Mesendoderm (in vitro differentiated cells): Measurements from ENCODE around the gene ABR.
"Not testable (repeated sequence)": the region's sequence is repeated elsewhere in the genome, so short reads cannot be mapped to it uniquely, and the experiment has no call there.

ENCODE experiments used
- DNase-seq: peaks from one replicate; pipeline ENCODE4 v3.0.0; 2013
- H2AK5ac ChIP-seq: 2 replicates; pipeline ENCODE4 v1.6.1; 2013; ENCODE audit warnings: low read length, inconsistent platforms
- H2BK120ac ChIP-seq: 2 replicates; pipeline ENCODE4 v1.6.1; 2013; ENCODE audit warnings: low read depth, mild to moderate bottlenecking, low read length, moderate library complexity, mixed read lengths
- H2BK15ac ChIP-seq: replicated peaks from 2 replicates; pipeline ENCODE4 v1.6.1; 2013; ENCODE audit warnings: low read depth, mild to moderate bottlenecking, moderate library complexity
- H2BK5ac ChIP-seq: 2 replicates; pipeline ENCODE4 v1.6.1; 2013; ENCODE audit warnings: low read length, inconsistent platforms
- H3K18ac ChIP-seq: 2 replicates; pipeline ENCODE4 v1.6.1; 2013; ENCODE audit warnings: mild to moderate bottlenecking, low read length, mixed read lengths
- H3K23ac ChIP-seq: one replicate; pipeline ENCODE4 v1.6.1; 2013; ENCODE audit warnings: low read length
- H3K27ac ChIP-seq: 2 replicates; pipeline ENCODE4 v1.5.1; 2013; ENCODE audit warnings: low read depth, mild to moderate bottlenecking, inconsistent platforms, low read length, moderate library complexity
- H3K27me3 ChIP-seq: 2 replicates; pipeline ENCODE4 v1.6.1; 2013; ENCODE audit warnings: low read length, control low read depth, mild to moderate bottlenecking, inconsistent platforms; ENCODE audit not compliant: insufficient read depth, poor library complexity
- H3K36me3 ChIP-seq: 2 replicates; pipeline ENCODE4 v1.6.1; 2013; ENCODE audit warnings: low read length, inconsistent platforms; ENCODE audit not compliant: control insufficient read depth, insufficient read depth
- H3K4ac ChIP-seq: one replicate; pipeline ENCODE4 v1.6.1; 2013; ENCODE audit warnings: low read depth, mild to moderate bottlenecking, low read length, moderate library complexity
- H3K4me1 ChIP-seq: 2 replicates; pipeline ENCODE4 v1.6.1; 2013; ENCODE audit warnings: low read depth, low read length, inconsistent platforms; ENCODE audit not compliant: control insufficient read depth
- H3K4me2 ChIP-seq: 2 replicates; pipeline ENCODE4 v1.6.1; 2013; ENCODE audit warnings: low read length
- H3K4me3 ChIP-seq: 2 replicates; pipeline ENCODE4 v1.5.1; 2013; ENCODE audit warnings: mild to moderate bottlenecking, low read length
- H3K56ac ChIP-seq: one replicate; pipeline ENCODE4 v1.6.1; 2013; ENCODE audit warnings: low read length
- H3K79me1 ChIP-seq: 2 replicates; pipeline ENCODE4 v1.6.1; 2013; ENCODE audit warnings: low read length, inconsistent platforms
- H3K79me2 ChIP-seq: 2 replicates; pipeline ENCODE4 v1.6.1; 2013; ENCODE audit warnings: mild to moderate bottlenecking, low read length; ENCODE audit not compliant: control insufficient read depth, insufficient read depth
- H3K9ac ChIP-seq: 2 replicates; pipeline ENCODE4 v1.6.1; 2013; ENCODE audit warnings: low read length, inconsistent platforms
- H4K5ac ChIP-seq: one replicate; pipeline ENCODE4 v1.6.1; 2013; ENCODE audit warnings: low read length
- H4K8ac ChIP-seq: one replicate; pipeline ENCODE4 v1.6.1; 2013; ENCODE audit warnings: low read depth, mild to moderate bottlenecking, control low read depth, low read length, moderate library complexity
- WGBS: extraction: QIAGEN DNeasy Blood & Tissue Kit; methylation state at CpG from one replicate; pipeline ENCODE4 v1.1.7; 2013; ENCODE audit warnings: low lambda C conversion rate, missing lambda C conversion rate; ENCODE audit not compliant: insufficient coverage; ENCODE audit errors: extremely low coverage; 5-methylcytosine and 5-hydroxymethylcytosine counted together

ABR gene

DNA sequence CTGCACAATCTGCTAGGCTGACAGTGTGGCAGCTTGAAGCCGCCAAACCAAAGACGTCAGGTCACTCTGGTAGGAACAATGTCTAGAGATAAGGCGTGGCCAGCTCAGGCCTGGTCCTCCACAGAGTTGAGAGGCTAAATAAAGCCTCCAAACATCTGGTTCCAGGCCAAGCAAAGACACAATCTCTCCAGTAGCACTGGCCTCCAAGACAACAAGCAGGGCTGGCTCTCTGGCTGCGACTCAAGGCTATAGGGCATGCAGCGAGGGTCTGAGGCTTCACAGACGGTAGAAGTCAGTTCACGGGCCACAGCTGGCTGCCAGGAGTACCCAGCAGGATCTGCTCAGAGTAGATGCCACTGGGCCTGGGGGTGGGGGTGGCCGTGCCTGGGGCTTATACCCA lies 75.6 kb downstream of the ABR start:
- no peaks in the 10 kb centered on the region for H3K79me2 ChIP-seq
- H3K36me3 ChIP-seq, result no peaks in the 10 kb centered on the region
- no peak overlapping the region for H3K4me3 ChIP-seq
- no peak overlapping the region for H3K18ac ChIP-seq
- H4K5ac ChIP-seq, result no peak overlapping the region
- peaks cover 3% of the 10 kb centered on the region for H3K4me1 ChIP-seq
- no peak overlapping the region for H3K4ac ChIP-seq
- H3K79me1 ChIP-seq, result no peaks in the 10 kb centered on the region
- no peak overlapping the region for H3K23ac ChIP-seq
- no peaks in the 10 kb centered on the region for H3K27me3 ChIP-seq
- no CpG with 5 or more reads among the region's 8 CpGs for WGBS
- H3K27ac ChIP-seq, result no peak overlapping the region
- DNase-seq, result no peak
- no peak overlapping the region for H2BK15ac ChIP-seq
- H3K56ac ChIP-seq, result no peak overlapping the region
- H2BK5ac ChIP-seq, result no peak overlapping the region
- no peak overlapping the region for H3K4me2 ChIP-seq
- H4K8ac ChIP-seq, result no peak overlapping the region
- H3K9ac ChIP-seq, result no peak overlapping the region
- no peak overlapping the region for H2AK5ac ChIP-seq
- no peak overlapping the region for H2BK120ac ChIP-seq

DNA sequence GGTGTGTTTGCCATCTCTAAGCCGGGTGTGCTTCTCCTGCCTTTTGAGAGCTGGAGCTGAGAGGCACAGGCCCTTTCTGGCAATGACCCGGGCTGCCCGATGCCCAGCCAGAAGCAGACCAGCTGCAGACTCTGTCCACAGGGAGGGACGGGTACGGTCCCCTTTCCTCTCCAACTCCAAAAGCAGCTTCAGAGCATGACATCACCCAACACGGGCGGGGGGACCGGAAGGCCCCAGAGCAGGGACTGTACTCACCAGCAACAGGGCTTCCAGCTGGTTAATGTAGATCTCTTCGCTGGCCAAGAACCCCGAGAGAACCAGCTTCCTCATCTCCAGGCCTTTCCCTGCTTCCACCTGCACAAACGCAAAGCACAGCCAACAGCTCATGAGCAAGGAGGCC lies 79.4 kb downstream of the ABR start:
- Histone ChIP-seq H3K79me2 (no peaks in the 10 kb centered on the region), H2BK120ac (no peak overlapping the region), H3K27ac (no peak overlapping the region), H3K18ac (no peak overlapping the region), H2BK15ac (no peak overlapping the region), H3K4ac (no peak overlapping the region), H3K4me1 (no peaks in the 10 kb centered on the region), H2AK5ac (no peak overlapping the region), H3K23ac (no peak overlapping the region), H3K36me3 (no peaks in the 10 kb centered on the region), H3K27me3 (no peaks in the 10 kb centered on the region), H2BK5ac (no peak overlapping the region), H4K8ac (no peak overlapping the region), H3K79me1 (no peaks in the 10 kb centered on the region), H3K9ac (no peak overlapping the region), H4K5ac (no peak overlapping the region), H3K56ac (no peak overlapping the region), H3K4me3 (no peak overlapping the region), H3K4me2 (no peak overlapping the region)
- DNase-seq, result no peak
- no CpG with 5 or more reads among the region's 11 CpGs for WGBS

DNA sequence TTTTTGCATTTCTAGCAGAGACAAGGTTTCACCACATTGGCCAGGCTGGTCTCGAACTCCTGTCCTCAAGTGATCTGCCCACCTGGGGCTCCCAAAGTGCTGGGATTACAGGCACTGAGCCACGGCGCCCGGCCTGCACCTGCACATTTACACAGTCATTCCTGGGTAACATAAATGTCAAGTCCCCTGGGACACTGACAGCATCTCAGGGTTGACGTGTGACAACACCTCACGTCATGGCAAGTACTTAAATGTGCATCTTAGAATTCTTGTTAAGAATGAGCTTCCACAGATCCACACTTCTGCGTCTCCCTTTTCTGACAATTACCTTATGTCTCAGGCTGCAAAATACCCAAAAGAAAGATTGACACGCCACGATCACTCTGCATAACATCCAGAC lies 80.5 kb downstream of the ABR start:
- no CpG with 5 or more reads among the region's 9 CpGs for WGBS
- H3K56ac ChIP-seq, result no peak overlapping the region
- no peak overlapping the region for H3K4me2 ChIP-seq
- H3K4ac ChIP-seq, result no peak overlapping the region
- DNase-seq, result no peak
- H3K4me1 ChIP-seq, result no peaks in the 10 kb centered on the region
- H3K9ac ChIP-seq, result no peak overlapping the region
- no peak overlapping the region for H2BK5ac ChIP-seq
- no peak overlapping the region for H3K4me3 ChIP-seq
- no peaks in the 10 kb centered on the region for H3K36me3 ChIP-seq
- no peak overlapping the region for H3K23ac ChIP-seq
- H3K27me3 ChIP-seq, result no peaks in the 10 kb centered on the region
- no peak overlapping the region for H4K8ac ChIP-seq
- no peaks in the 10 kb centered on the region for H3K79me2 ChIP-seq
- H2BK120ac ChIP-seq, result no peak overlapping the region
- no peak overlapping the region for H2AK5ac ChIP-seq
- no peak overlapping the region for H3K18ac ChIP-seq
- H4K5ac ChIP-seq, result no peak overlapping the region
- H2BK15ac ChIP-seq, result no peak overlapping the region
- no peak overlapping the region for H3K27ac ChIP-seq
- H3K79me1 ChIP-seq, result no peaks in the 10 kb centered on the region

DNA sequence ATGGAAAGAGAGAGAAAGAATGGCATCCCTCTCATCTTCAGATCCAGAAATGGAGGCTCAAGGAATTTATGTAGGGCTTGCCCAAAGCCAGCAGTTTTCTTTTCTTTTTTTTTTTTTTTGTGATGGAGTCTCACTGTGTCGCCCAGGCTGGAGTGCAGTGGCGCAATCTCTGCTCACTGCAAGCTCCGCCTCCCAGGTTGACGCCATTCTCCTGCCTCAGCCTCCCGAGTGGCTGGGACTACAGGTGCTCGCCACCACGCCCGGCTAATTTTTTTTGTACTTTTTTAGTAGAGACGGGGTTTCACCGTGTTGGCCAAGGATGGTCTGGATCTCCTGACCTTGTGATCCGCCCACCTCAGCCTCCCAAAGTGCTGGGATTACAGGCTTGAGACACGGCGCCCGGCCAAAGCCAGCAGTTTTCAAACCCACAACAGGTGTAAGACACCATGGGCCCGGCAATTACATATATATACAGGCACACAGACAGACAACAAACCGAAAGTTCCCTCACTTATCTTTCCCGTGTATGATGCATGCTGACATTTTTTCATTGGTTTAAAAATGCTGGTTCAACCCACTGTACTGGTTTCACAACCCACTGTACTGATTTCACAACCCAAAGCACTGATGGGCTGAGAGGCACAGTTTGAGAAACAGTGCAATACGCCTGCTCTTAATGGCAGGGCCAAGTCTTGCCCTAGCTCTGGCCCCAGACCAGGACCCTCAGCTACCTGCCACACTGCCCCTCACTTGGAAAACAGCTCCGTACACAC lies 81.6 kb downstream of the ABR start:
- H3K27ac ChIP-seq, H2BK5ac ChIP-seq, H3K23ac ChIP-seq, H3K4me1 ChIP-seq, H2AK5ac ChIP-seq, H3K4ac ChIP-seq, H3K56ac ChIP-seq, H3K9ac ChIP-seq, H3K36me3 ChIP-seq, DNase-seq, H3K18ac ChIP-seq, H2BK15ac ChIP-seq, H3K79me2 ChIP-seq, H3K79me1 ChIP-seq, H3K4me2 ChIP-seq, H4K5ac ChIP-seq, H3K4me3 ChIP-seq, H2BK120ac ChIP-seq, H3K27me3 ChIP-seq, H4K8ac ChIP-seq: not testable (repeated sequence)
- no CpG with 5 or more reads among the region's 19 CpGs for WGBS

DNA sequence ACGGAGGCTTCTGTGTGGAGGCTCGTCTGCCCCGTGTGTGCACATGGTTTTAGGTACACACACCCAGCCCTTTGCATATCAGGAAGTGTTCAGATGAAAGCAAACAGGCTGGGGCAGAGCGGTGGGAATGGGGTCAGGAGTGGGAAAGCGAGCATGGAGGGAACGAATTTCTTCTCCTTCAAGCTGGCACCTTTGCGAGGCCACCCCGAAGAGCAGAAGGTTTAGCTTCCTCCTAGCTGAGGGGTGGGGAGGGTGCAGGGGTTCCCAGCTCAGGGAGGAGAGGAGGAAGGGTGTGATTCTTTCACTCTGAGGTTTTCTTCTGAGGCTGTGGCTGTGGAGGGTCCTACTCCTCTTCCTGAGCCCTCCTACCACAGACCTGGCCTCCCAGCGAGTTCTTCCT lies 83.6 kb downstream of the ABR start:
- Histone ChIP-seq H2BK5ac (no peak overlapping the region), H3K4me3 (no peak overlapping the region), H4K5ac (no peak overlapping the region), H2BK120ac (no peak overlapping the region), H3K27ac (no peak overlapping the region), H3K4ac (no peak overlapping the region), H3K79me1 (no peaks in the 10 kb centered on the region), H3K18ac (no peak overlapping the region), H3K4me2 (no peak overlapping the region), H2AK5ac (no peak overlapping the region), H3K56ac (no peak overlapping the region), H3K36me3 (no peaks in the 10 kb centered on the region), H3K79me2 (no peaks in the 10 kb centered on the region), H3K27me3 (no peaks in the 10 kb centered on the region), H4K8ac (no peak overlapping the region), H3K23ac (no peak overlapping the region), H3K9ac (no peak overlapping the region), H3K4me1 (no peaks in the 10 kb centered on the region), H2BK15ac (no peak overlapping the region)
- no peak for DNase-seq
- WGBS, result no CpG with 5 or more reads among the region's 9 CpGs

DNA sequence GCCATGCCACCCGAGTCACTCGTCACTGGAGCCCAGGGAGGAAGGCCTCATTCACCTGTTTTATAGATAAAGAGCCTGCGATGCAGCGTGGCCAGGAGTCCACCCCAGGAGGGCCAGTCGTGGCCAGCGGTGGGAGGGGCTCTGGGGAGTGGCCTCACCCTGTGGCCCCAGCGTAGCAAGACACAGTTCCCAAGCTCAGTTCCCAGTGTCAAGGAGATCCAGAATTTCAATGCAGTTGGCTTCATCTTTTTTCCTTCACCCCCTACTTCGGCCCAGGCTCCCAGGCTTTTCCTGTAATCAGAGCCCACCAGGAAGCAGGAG lies 84.0 kb downstream of the ABR start:
- Histone ChIP-seq H3K18ac (no peak overlapping the region), H3K79me2 (no peaks in the 10 kb centered on the region), H2AK5ac (no peak overlapping the region), H3K56ac (no peak overlapping the region), H3K23ac (no peak overlapping the region), H3K4ac (no peak overlapping the region), H3K36me3 (no peaks in the 10 kb centered on the region), H3K4me2 (no peak overlapping the region), H3K79me1 (no peaks in the 10 kb centered on the region), H3K9ac (no peak overlapping the region), H3K27ac (no peak overlapping the region), H2BK15ac (no peak overlapping the region), H4K5ac (no peak overlapping the region), H3K27me3 (no peaks in the 10 kb centered on the region), H3K4me1 (no peaks in the 10 kb centered on the region), H2BK120ac (no peak overlapping the region), H2BK5ac (no peak overlapping the region), H3K4me3 (no peak overlapping the region), H4K8ac (no peak overlapping the region)
- WGBS, result no CpG with 5 or more reads among the region's 8 CpGs
- DNase-seq, result no peak
